ENCODE data around the gene PIGV.

The PIGV gene

GRCh38 chr1:26787706-26788514 lies at the start of gene PIGV:
TSS of gene PIGV (plus strand) at chr1:26787950. CDS start at chr1:26790816, 2,866 bp downstream.
- Histone ChIP-seq H3K4me1 (ENCODE audit: control insufficient read depth, insufficient read depth, low read length) (peaks cover 14% of the 10 kb centered on the region), H3K36me3 (ENCODE audit: control insufficient read depth in 2 of 2, insufficient read depth in 1 of 2, low read length in 2 of 2) (peaks cover 0 to 13% of the 10 kb centered on the region in 2 experiments; a peak in 1 of 3 replicates), H3K9me3 (ENCODE audit: control insufficient read depth, insufficient read depth, low read depth, low read length) (no peaks in the 10 kb centered on the region), H3K4me3 (ENCODE audit: low read depth, low read length) (peak within 1 kb of the TSS; percentile 75), H3K27ac (ENCODE audit: extremely low read depth, low read depth, low read length) (peak within 1 kb of the TSS; percentile 90)
- CTCF ChIA-PET, result interaction anchor here (0.7 to 6.8 kb wide), 19 partner anchors 11 to 236 kb away, joined by 3 to 281 read pairs (median 8); partner anchors contain the start of gene ARID1A
- POLR2A ChIA-PET, result interaction anchor here (0.8 to 3.8 kb wide), 12 partner anchors 12 to 288 kb away, joined by 3 to 56 read pairs (median 4); partner anchors contain the start of genes ARID1A and ZDHHC18
- TF ChIP-seq ZSCAN16 (tag by site-specific recombination; IDR thresholded peaks at IDR 0.05) (peak; percentile 36; the same call in 1 of the 2 replicates), ZNF391 (tag by site-specific recombination; IDR thresholded peaks at IDR 0.05; ENCODE audit: borderline replicate concordance, low read depth) (no peak; the same call in 1 of the 2 replicates), ZNF707 (tag by site-specific recombination; IDR thresholded peaks at IDR 0.05) (no peak), OVOL3 (tag by site-specific recombination; IDR thresholded peaks at IDR 0.05) (no peak), ZNF366 (tag by site-specific recombination; conservative IDR thresholded peaks at IDR 0.05) (no peak), ZNF26 (tag by site-specific recombination; IDR thresholded peaks at IDR 0.05) (no peak), ZNF433 (tag by site-specific recombination; IDR thresholded peaks at IDR 0.05; ENCODE audit: low read depth) (no peak), KLF8 (tag by site-specific recombination; IDR thresholded peaks at IDR 0.05) (peak; percentile 94), ZNF248 (tag by site-specific recombination; IDR thresholded peaks at IDR 0.05) (no peak), ZNF48 (tag by site-specific recombination; IDR thresholded peaks at IDR 0.05) (no peak), ZNF202 (tag by site-specific recombination; IDR thresholded peaks at IDR 0.05; ENCODE audit: borderline replicate concordance) (no peak), SP2 (tag by site-specific recombination; IDR thresholded peaks at IDR 0.05) (peak; percentile 88), GLIS2 (tag by site-specific recombination; IDR thresholded peaks at IDR 0.05) (peak; percentile 96), PRDM4 (tag by site-specific recombination; IDR thresholded peaks at IDR 0.05) (no peak), ZNF785 (tag by site-specific recombination; IDR thresholded peaks at IDR 0.05) (no peak), ZBTB49 (tag by site-specific recombination; IDR thresholded peaks at IDR 0.05; ENCODE audit: low read depth) (no peak), ZNF580 (tag by site-specific recombination; IDR thresholded peaks at IDR 0.05) (no peak), ZFP41 (tag by site-specific recombination; IDR thresholded peaks at IDR 0.05; ENCODE audit: borderline replicate concordance) (no peak), ZNF629 (tag by site-specific recombination; IDR thresholded peaks at IDR 0.05) (0 out of 2 replicates have a peak, but pooled peaks have one; percentile 21), HOXA7 (CRISPR knock-in tag; IDR thresholded peaks at IDR 0.05; ENCODE audit: borderline replicate concordance) (no peak), ZNF169 (tag by site-specific recombination; IDR thresholded peaks at IDR 0.05) (no peak), ZNF488 (tag by site-specific recombination; IDR thresholded peaks at IDR 0.05) (no peak), ZNF211 (tag by site-specific recombination; IDR thresholded peaks at IDR 0.05; ENCODE audit: low read depth) (no peak), ZNF654 (tag by site-specific recombination; IDR thresholded peaks at IDR 0.05; ENCODE audit: low read depth) (no peak), KLF17 (tag by site-specific recombination; IDR thresholded peaks at IDR 0.05) (no peak), SP7 (tag by site-specific recombination; IDR thresholded peaks at IDR 0.05) (peak; percentile 45), KLF1 (tag by site-specific recombination; IDR thresholded peaks at IDR 0.05) (peak; percentile 69), ZBTB6 (tag by site-specific recombination; IDR thresholded peaks at IDR 0.05) (no peak; the same call in 1 of the 2 replicates)
